ENCODE results near the gene KCNK5. TPM values are rescaled to one million over a fixed set of nuclear protein-coding genes. Genes with fewer than 3 reads are reported as not detected.

The KCNK5 gene
- total and polyA plus RNA-seq, 4 donors, result 3.7 to 19.1 (median 7.5) TPM

- TF ChIP-seq RAD21 (IDR thresholded peaks at IDR 0.05) (peak; percentile 74 to 86), JUND (IDR thresholded peaks at IDR 0.05) (no peak), GABPA (IDR thresholded peaks at IDR 0.05 in 1 of 2, conservative IDR thresholded peaks at IDR 0.05 in 1 of 2) (no peak), RXRA (IDR thresholded peaks at IDR 0.05) (peak in 1 of 2 donors; percentile 15)
- TF ChIP-seq, protein P1, sequence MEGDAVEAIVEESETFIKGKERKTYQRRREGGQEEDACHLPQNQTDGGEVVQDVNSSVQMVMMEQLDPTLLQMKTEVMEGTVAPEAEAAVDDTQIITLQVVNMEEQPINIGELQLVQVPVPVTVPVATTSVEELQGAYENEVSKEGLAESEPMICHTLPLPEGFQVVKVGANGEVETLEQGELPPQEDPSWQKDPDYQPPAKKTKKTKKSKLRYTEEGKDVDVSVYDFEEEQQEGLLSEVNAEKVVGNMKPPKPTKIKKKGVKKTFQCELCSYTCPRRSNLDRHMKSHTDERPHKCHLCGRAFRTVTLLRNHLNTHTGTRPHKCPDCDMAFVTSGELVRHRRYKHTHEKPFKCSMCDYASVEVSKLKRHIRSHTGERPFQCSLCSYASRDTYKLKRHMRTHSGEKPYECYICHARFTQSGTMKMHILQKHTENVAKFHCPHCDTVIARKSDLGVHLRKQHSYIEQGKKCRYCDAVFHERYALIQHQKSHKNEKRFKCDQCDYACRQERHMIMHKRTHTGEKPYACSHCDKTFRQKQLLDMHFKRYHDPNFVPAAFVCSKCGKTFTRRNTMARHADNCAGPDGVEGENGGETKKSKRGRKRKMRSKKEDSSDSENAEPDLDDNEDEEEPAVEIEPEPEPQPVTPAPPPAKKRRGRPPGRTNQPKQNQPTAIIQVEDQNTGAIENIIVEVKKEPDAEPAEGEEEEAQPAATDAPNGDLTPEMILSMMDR (IDR thresholded peaks at IDR 0.05; ENCODE audit: low read depth, low read length, missing input control), result peak; percentile 63
- WGBS, result 81% methylated on average over 15 of the region's 15 CpGs
- Histone ChIP-seq H3K9ac (ENCODE audit: low read depth in 1 of 2, low read length in 2 of 2) (no peak overlapping the region), H3K4me3 (ENCODE audit: low read depth in 1 of 3, low read length in 3 of 3) (no peak overlapping the region), H3K36me3 (ENCODE audit: control insufficient read depth in 4 of 4, insufficient read depth in 3 of 4, low read depth in 1 of 4, low read length in 3 of 4) (peaks cover 0 to 49% (median 25%) of the 10 kb centered on the region in 4 donors), H3K4me1 (ENCODE audit: control insufficient read depth in 4 of 4, insufficient read depth in 4 of 4, low read length in 3 of 4) (peaks cover 0 to 12% (median 6%) of the 10 kb centered on the region in 4 donors), H3K27me3 (ENCODE audit: control insufficient read depth in 4 of 4, insufficient read depth in 4 of 4, low read length in 3 of 4) (no peaks in the 10 kb centered on the region), H3K9me3 (ENCODE audit: control insufficient read depth in 4 of 4, low read length in 3 of 4) (no peaks in the 10 kb centered on the region), H3K27ac (ENCODE audit: low read depth in 1 of 2, low read length in 2 of 2) (no peak overlapping the region)
- peak; percentile 63 for DNase-seq (ENCODE audit: low spot score)
Measured at GRCh38 chr6:39189915-39190544, 39.2 kb downstream of the KCNK5 start.

DNA sequence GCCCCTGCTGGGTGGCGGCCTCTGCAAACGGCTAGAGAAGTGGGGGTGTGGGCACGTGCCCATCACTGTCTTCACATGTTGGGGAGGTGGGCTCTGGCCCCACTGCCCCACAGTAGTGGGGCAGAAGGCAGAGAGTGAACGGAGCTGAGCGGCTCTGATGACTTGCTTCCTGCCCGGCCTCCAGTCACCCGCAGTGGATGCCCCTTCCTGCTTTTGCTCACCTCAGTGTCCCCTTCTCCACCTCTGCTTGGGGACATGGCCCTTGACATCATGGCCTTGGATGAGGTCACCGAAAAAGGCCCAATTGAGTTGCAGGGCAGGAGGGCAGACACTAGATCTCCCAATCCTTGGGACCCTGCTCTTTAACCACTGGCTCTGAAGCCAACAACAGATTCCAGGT, 40.1 kb downstream of the KCNK5 start:
- WGBS, result 88% methylated on average over 8 of the region's 8 CpGs
- Histone ChIP-seq H3K4me1 (ENCODE audit: control insufficient read depth in 4 of 4, insufficient read depth in 4 of 4, low read length in 3 of 4) (peaks cover 0 to 18% (median 12%) of the 10 kb centered on the region in 4 donors), H3K4me3 (ENCODE audit: low read depth in 1 of 3, low read length in 3 of 3) (no peak overlapping the region), H3K27me3 (ENCODE audit: control insufficient read depth in 4 of 4, insufficient read depth in 4 of 4, low read length in 3 of 4) (no peaks in the 10 kb centered on the region), H3K9me3 (ENCODE audit: control insufficient read depth in 4 of 4, low read length in 3 of 4) (no peaks in the 10 kb centered on the region), H3K27ac (ENCODE audit: low read depth in 1 of 2, low read length in 2 of 2) (no peak overlapping the region), H3K9ac (ENCODE audit: low read depth in 1 of 2, low read length in 2 of 2) (no peak overlapping the region), H3K36me3 (ENCODE audit: control insufficient read depth in 4 of 4, insufficient read depth in 3 of 4, low read depth in 1 of 4, low read length in 3 of 4) (peaks cover 0 to 42% (median 16%) of the 10 kb centered on the region in 4 donors)
- DNase-seq (ENCODE audit: low spot score), result no peak
- TF ChIP-seq HNF4A (conservative IDR thresholded peaks at IDR 0.05), result no peak

- H3K9ac ChIP-seq (ENCODE audit: low read depth in 1 of 2, low read length in 2 of 2), result no peak overlapping the region
- peaks cover 0 to 15% (median 11%) of the 10 kb centered on the region in 4 donors for H3K4me1 ChIP-seq (ENCODE audit: control insufficient read depth in 4 of 4, insufficient read depth in 4 of 4, low read length in 3 of 4)
- H3K4me3 ChIP-seq (ENCODE audit: low read depth in 1 of 3, low read length in 3 of 3), result no peak overlapping the region
- no peaks in the 10 kb centered on the region for H3K27me3 ChIP-seq (ENCODE audit: control insufficient read depth in 4 of 4, insufficient read depth in 4 of 4, low read length in 3 of 4)
- peaks cover 0 to 36% (median 12%) of the 10 kb centered on the region in 4 donors for H3K36me3 ChIP-seq (ENCODE audit: control insufficient read depth in 4 of 4, insufficient read depth in 3 of 4, low read depth in 1 of 4, low read length in 3 of 4)
- 78% methylated on average over 7 of the region's 7 CpGs for WGBS
- H3K27ac ChIP-seq (ENCODE audit: low read depth in 1 of 2, low read length in 2 of 2), result no peak overlapping the region
- no peaks in the 10 kb centered on the region for H3K9me3 ChIP-seq (ENCODE audit: control insufficient read depth in 4 of 4, low read length in 3 of 4)
- no peak for DNase-seq (ENCODE audit: low spot score)
- TF ChIP-seq NR2F2 (IDR thresholded peaks at IDR 0.05) (no peak), RAD21 (IDR thresholded peaks at IDR 0.05) (no peak), RXRA (IDR thresholded peaks at IDR 0.05) (no peak), GABPA (IDR thresholded peaks at IDR 0.05 in 1 of 2, conservative IDR thresholded peaks at IDR 0.05 in 1 of 2) (no peak), JUND (IDR thresholded peaks at IDR 0.05) (no peak), MAX (IDR thresholded peaks at IDR 0.05) (no peak), FOXA1 (IDR thresholded peaks at IDR 0.05) (no peak), HNF4G (IDR thresholded peaks at IDR 0.05) (no peak), FOXA2 (IDR thresholded peaks at IDR 0.05) (no peak), YY1 (IDR thresholded peaks at IDR 0.05) (no peak), TAF1 (conservative IDR thresholded peaks at IDR 0.05) (no peak), ATF3 (IDR thresholded peaks at IDR 0.05) (no peak)
- TF ChIP-seq, protein P2, sequence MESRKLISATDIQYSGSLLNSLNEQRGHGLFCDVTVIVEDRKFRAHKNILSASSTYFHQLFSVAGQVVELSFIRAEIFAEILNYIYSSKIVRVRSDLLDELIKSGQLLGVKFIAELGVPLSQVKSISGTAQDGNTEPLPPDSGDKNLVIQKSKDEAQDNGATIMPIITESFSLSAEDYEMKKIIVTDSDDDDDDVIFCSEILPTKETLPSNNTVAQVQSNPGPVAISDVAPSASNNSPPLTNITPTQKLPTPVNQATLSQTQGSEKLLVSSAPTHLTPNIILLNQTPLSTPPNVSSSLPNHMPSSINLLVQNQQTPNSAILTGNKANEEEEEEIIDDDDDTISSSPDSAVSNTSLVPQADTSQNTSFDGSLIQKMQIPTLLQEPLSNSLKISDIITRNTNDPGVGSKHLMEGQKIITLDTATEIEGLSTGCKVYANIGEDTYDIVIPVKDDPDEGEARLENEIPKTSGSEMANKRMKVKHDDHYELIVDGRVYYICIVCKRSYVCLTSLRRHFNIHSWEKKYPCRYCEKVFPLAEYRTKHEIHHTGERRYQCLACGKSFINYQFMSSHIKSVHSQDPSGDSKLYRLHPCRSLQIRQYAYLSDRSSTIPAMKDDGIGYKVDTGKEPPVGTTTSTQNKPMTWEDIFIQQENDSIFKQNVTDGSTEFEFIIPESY (IDR thresholded peaks at IDR 0.05), result no peak
- TF ChIP-seq, protein P1 (IDR thresholded peaks at IDR 0.05; ENCODE audit: low read depth, low read length, missing input control), result no peak
- TF ChIP-seq, protein P3, sequence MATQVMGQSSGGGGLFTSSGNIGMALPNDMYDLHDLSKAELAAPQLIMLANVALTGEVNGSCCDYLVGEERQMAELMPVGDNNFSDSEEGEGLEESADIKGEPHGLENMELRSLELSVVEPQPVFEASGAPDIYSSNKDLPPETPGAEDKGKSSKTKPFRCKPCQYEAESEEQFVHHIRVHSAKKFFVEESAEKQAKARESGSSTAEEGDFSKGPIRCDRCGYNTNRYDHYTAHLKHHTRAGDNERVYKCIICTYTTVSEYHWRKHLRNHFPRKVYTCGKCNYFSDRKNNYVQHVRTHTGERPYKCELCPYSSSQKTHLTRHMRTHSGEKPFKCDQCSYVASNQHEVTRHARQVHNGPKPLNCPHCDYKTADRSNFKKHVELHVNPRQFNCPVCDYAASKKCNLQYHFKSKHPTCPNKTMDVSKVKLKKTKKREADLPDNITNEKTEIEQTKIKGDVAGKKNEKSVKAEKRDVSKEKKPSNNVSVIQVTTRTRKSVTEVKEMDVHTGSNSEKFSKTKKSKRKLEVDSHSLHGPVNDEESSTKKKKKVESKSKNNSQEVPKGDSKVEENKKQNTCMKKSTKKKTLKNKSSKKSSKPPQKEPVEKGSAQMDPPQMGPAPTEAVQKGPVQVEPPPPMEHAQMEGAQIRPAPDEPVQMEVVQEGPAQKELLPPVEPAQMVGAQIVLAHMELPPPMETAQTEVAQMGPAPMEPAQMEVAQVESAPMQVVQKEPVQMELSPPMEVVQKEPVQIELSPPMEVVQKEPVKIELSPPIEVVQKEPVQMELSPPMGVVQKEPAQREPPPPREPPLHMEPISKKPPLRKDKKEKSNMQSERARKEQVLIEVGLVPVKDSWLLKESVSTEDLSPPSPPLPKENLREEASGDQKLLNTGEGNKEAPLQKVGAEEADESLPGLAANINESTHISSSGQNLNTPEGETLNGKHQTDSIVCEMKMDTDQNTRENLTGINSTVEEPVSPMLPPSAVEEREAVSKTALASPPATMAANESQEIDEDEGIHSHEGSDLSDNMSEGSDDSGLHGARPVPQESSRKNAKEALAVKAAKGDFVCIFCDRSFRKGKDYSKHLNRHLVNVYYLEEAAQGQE (IDR thresholded peaks at IDR 0.05), result no peak
Measured at GRCh38 chr6:39188571-39188970, 40.7 kb downstream of the KCNK5 start.
